RPMI7951 (cell line): Measurements from ENCODE around the gene RTEL1. TPM values are rescaled to one million over a fixed set of nuclear protein-coding genes. Genes with fewer than 3 reads are reported as not detected.

ENCODE experiments used
- DNase-seq: peaks from one replicate; pipeline ENCODE4 v3.0.0-alpha.2; 2012; ENCODE audit warnings: low read depth
- total RNA-seq: library from RNA; depleted of rRNA; stranded (reverse); fragments of >200 nt; shearing (Covaris generic); gene quantifications from 2 replicates; pipeline ENCODE4 v1.2.3, GENCODE V29; 2014

The RTEL1 gene
- total RNA-seq, 1 experiment from 2014 or later, result 18.7 TPM

DNA sequence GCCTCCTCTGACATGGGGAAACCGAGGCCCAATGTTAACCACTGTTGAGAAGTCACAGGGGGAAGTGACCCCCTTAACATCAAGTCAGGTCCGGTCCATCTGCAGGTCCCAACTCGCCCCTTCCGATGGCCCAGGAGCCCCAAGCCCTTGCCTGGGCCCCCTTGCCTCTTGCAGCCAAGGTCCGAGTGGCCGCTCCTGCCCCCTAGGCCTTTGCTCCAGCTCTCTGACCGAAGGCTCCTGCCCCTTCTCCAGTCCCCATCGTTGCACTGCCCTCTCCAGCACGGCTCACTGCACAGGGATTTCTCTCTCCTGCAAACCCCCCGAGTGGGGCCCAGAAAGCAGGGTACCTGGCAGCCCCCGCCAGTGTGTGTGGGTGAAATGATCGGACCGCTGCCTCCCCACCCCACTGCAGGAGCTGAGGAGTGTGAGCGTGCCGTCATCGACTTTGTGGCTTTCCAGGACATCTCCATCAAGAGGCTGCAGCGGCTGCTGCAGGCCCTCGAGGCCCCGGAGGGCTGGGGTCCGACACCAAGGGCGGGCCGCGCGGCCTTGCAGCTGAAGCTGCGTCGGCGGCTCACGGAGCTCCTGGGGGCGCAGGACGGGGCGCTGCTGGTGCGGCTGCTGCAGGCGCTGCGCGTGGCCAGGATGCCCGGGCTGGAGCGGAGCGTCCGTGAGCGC is 39.9 kb downstream of the RTEL1 start:
- DNase-seq, result no peak

- DNase-seq, result peak; percentile 95
Measured at GRCh38 chr20:63698739-63699465, 40.8 kb downstream of the RTEL1 start.

DNA sequence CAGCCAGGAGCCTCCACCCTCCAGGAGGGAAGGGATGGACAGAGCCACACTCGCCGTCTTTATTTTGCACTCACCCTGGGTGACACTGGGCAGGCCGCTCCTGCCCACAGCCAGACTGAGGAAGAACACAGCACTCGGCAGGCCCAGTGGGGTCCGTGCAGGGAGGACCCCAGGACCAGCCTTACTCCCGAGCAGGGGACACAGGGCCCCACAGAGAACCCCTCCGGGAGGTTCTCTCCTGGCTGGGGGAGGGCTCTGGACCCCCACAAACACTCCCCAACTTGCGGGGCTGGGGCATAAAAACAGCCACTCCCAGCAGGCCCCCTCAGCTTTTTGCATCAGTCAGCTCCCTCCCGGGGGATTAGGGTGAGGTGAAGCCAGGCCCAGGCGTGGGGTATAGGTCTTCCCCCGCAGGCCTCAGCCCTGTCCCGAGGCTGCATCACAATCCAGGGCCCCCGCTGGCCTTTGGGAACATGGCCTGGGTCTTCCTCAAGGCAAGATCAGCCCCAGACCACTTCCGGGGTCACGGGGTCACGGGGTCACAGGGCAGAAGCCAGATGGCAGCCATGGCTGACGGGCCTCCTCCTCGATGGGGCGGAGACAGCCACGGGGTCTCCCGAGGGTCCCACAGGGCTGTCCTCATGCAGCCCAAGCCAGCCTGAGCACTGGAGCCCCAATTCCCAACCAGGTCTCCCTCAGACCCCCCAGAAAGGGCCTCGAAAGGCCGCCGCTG is 41.5 kb downstream of the RTEL1 start:
- DNase-seq, result no peak

DNA sequence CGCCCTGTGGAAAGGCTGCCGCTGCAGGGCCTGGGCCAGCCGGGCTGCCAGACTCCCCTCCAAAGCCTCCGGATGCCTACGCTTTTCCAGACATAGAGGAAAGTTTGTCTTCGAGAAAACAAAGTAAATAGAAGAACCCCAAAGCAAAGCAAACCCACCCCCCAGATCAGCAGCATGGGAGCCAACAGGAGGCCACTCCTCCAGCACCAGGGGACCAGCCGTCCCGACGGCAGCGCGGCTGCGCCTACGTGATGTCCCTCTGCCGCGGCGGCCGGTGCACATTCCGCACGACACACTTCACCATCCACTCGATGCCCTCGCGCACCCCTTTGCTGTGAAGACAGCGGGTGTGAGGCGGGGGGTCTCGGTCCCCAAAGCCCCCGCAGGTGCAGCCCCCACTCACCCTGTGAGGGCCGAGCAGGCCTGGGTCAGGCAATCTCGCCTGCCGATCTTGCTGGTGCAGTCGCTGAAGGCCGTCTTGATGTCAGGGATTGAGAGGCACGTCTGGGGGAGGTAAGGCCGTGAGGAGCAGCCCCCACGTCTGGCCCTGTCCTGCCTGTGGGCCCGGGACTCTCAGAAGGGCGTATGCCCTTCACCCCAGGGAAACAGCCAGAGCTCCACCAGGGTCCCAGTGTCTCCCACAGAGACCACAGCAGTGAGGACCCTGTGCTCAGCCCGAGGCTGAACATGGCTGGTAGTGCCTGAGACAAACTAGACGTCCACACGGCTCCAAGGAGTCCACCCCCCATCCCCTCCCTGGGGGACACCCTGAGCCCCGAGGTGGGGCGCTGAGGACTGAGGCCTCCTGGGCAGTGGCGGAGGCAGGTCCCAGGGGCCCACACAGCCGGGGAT is 42.3 kb downstream of the RTEL1 start:
- no peak for DNase-seq

DNA sequence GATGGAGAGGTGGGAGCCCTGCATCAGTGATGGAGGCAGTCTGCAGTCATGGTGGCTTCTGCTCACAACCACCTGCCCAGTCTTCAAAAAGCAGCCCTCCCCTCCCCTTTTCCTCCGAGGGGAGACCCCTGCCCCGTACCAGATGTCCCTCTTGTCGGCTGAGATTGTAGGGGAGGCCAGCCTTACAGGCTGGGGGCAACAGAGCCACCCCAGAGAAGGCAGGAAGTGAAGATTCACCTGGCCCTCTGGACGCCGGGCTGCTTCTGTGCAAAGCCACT is 42.9 kb downstream of the RTEL1 start:
- DNase-seq, result no peak

GRCh38 chr20:63701329-63702035 is 43.4 kb downstream of the RTEL1 start:
- DNase-seq, result no peak

DNA sequence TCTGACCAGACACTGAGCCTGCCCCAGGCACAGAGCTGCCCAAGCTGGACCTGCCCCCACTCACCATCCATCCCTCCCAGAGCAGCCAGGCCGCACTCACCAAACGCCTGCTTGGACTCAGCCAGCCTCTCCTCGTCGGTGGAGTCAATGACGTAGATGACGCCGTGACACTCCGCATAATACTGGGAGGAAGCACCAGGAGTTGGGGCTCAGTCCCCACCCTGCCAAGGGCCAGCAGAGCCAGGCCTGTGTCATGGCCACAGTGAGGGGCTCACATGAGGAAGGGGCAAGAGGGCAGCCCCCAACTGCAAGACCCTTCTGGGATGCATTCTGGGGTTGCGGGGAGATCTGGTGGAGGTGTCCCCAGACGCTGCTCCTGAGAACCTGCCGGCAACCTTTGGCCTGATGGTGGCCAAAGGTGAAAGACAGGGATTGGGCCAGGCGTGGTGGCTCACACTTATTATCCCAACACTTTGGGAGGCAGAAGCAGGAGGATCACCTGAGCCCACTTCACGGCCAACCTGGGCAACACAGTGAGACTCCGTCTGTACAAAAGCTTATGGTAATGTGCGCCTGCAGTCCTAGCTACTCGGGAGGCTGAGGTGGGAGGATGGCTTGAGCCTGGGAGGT is 44.0 kb downstream of the RTEL1 start:
- no peak for DNase-seq

GRCh38 chr20:63702751-63703470 is 44.8 kb downstream of the RTEL1 start:
- no peak for DNase-seq

DNA sequence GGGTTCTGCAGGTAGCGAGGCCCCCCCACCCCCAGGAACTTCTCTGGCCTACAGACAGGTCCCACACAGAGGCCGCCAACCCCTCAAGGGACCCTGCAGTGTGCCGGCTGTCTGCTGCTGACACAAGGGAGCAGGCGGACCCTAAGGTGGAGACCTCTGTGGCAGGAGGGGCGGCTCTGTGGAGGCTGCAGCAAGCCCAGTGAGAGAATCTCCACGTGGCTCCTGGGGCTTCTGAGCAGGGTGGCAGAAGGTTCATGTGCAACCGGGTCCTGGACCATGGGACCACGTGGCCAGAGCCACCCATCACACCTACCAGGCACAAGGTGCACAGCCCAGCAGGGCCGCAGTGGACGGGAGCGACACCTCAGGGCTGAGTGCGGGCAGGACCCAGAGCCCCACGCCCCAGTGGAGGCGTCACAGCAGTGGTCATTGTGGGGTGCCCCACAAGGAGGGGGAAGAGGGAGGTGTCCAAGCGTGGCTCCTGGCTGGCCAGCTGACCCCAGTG is 45.4 kb downstream of the RTEL1 start:
- DNase-seq, result no peak

GRCh38 chr20:63703976-63704748 is 46.0 kb downstream of the RTEL1 start:
- no peak for DNase-seq

- DNase-seq, result no peak
Measured at GRCh38 chr20:63704749-63705117, 46.6 kb downstream of the RTEL1 start.

DNA sequence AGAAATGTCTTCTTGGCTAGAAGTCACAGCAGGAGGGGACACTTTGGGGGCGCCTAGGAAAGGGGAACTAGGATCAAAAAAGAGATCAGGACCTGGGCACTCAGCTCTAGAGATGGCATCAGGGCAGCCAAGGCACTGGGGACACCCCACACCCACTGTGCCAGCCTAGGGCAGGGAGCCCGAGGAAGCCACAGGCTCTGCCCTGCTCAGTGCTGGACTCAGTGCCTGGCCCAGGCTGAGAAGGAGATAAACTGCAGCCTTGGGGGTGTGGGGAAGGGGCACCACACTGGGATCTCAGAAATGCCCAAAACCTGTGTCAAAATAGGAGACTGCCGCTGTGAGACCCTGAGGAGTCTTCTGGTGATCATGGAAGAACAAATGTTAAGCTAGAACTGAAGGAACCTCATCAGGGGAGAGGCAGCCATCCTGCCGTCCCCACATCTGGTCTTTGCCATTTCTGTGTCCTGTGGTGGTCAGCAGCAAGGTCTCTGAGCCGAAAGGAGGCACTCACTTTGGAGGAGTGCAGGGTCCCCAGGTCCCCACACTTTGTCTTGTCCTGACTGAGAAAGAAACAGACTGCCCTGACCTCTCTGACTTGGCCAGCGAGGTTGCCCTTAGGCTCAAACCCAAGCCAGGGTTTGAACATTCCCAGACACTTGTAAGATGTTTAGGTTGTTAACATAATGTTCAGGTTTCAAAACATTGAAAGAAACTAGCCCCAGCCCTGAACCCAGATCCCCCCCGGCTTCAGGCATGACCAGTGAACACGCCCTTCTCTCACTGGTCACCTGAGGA is 47.3 kb downstream of the RTEL1 start:
- DNase-seq, result no peak

GRCh38 chr20:63706027-63706695 is 48.0 kb downstream of the RTEL1 start:
- DNase-seq, result no peak

DNA sequence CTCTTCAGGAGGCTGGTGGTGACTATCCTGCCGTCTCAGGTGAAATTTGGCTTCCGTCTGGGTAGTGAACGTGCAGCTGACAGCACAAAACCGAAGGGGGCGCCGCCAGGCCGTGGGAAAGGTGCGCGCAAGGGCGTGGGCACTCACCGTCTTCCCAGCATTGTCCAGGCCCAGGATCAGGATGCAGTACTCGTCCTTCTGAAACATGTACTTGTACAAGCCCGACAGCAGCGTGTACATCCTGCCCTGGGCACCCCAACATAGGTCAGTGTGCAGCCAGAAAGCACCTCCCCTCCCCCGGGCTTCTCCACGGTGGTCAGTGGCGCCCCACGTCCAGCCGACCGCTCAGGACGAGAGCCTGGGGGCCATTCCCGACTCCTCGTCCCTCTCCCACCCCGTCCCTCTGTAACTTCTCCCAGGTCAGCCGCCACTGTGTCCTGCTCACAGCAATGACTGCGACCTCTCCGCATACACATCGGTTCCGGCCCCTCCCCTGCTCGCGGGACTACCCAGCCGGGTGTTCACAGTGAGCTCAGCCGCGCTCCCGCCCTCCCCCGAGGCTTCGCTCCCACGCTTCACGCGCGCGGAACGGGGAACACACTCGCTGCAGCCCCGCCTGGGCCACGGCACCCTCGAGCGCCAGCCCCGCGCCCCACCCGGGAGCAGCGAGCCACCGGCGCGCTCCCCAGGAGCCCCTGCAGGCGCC is 48.9 kb downstream of the RTEL1 start:
- DNase-seq, result peak; percentile 63

DNA sequence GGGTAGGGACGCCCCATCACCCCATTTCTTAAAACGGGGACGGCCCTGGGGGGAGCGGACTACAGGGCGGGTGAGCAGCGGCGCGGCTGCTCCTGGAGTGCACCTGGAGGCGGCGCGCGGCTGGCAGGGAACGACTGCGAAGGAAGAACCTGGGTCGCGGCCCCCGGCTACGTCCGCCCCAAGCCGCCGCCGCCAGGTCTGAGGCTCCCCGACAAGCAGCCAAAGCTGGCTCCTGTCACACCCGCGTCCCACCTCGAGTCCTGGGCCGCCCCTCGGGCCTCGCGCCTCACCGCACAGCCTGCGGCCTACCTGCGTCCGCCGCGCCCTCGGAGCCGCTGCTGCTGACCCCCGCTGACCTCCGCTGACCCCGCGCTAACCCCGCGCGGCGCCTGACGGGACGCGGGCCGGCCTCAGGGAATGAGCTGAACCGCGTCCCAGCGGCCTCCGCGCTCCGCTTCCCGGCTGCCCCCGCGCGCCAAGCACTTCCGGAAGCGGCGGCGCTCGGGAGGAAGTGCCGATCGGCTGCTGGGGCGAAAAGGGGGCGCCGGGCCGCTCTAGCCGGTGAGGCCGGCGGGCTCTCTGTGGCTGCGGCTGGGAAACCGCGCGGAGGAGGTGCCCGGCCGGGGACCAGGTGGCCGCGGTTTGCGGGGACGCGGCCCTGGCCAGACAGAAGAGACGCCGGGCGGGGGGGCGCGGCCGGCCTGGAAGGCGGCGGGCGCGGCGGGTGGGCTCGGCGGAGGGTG is 49.6 kb downstream of the RTEL1 start, which contains the start of the genes ARFRP1 and ZGPAT:
Gene ARFRP1, minus strand, starts transcription at position 419 of the 743 bp plus-strand sequence. CDS start 885 bp downstream, outside the sequence.
Gene ZGPAT, plus strand, starts transcription at position 482 of the 743 bp plus-strand sequence. CDS start 542 bp downstream, outside the sequence.
- peak; percentile 87 for DNase-seq
